ENCODE results near the gene IL17B. TPM values are rescaled to one million over a fixed set of nuclear protein-coding genes. Genes with fewer than 3 reads are reported as not detected.

The IL17B gene
- total and polyA plus RNA-seq, 11 donors, result 0.33 to 0.42 (median 0.35) TPM; not detected in 8

DNA sequence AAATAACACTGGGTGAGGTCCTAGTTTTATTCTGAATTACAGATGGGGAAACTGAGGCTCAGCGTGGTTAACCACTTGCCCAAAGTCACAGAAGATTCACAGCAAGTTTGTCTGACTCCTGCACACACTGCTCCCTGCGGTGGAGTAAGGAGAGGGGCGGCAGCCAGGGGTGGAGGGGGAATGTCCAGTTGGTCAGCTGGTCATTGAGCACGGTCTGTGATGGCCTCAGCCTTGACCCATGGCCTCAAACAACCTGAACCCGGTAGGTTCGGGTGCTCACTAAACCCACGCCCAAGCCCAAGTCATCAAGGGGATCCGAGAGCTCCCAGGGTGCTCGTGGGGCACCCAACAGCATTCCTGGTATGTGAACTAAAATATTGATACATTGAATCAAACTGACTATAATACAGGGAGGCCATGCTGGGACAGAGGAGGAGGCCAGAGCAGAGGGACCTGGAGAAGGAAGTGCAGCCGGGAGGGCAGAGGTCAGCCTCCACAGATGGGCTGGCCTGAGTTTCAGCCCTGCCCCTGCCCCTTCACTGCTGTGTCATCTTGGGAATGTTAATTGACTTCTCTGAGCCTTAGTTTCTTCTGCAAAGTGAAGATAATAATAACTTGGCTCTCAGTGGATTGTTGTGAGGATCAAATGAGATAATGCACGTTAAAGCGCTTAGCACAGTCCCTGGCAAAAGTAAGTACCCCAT, 3.6 kb upstream of the IL17B start:
- peak overlapping the region in 2 of 12 donors; percentile 13 to 20 for H3K4me3 ChIP-seq
- H3K36me3 ChIP-seq, result no peaks in the 10 kb centered on the region
- intact Hi-C loops (cut with DNase I), result loop anchor here in 9 of 10 donors (1.0 to 5.0 kb wide), 9 partner anchors 46 to 235 kb away; no protein-coding TSS in a partner anchor
- ATAC-seq (no peak), DNase-seq (no peak)
- no peaks in the 10 kb centered on the region for H3K27me3 ChIP-seq
- WGBS, 4 donors, result 72 to 80% (median 74%) methylated on average over 7 to 12 of the region's 12 CpGs
- no peaks in the 10 kb centered on the region for H3K9me3 ChIP-seq
- H3K27ac ChIP-seq, result peak overlapping the region; percentile 74 to 98 (median 90)
- TF ChIP-seq CTCF (IDR thresholded peaks at IDR 0.05) (no peak), POLR2A (IDR thresholded peaks at IDR 0.05) (no peak)
- peaks cover 8 to 76% (median 48%) of the 10 kb centered on the region in 12 donors for H3K4me1 ChIP-seq

GRCh38 chr5:149381986-149382338, 2.9 kb upstream of the IL17B start:
- Histone ChIP-seq H3K27ac (peak overlapping the region; percentile 25 to 98 (median 90)), H3K4me3 (peak overlapping the region in 4 of 12 donors; percentile 11 to 30 (median 16)), H3K4me1 (peaks cover 8 to 69% (median 41%) of the 10 kb centered on the region in 12 donors), H3K27me3 (no peaks in the 10 kb centered on the region), H3K36me3 (no peaks in the 10 kb centered on the region), H3K9me3 (no peaks in the 10 kb centered on the region)
- TF ChIP-seq CTCF (IDR thresholded peaks at IDR 0.05) (peak; percentile 92 to 98 (median 96)), POLR2A (IDR thresholded peaks at IDR 0.05) (no peak)
- peak; percentile 59 to 83 (median 76) for ATAC-seq
- intact Hi-C loops (cut with DNase I), result loop anchor here (1.0 to 5.0 kb wide), 9 partner anchors 47 to 235 kb away; no protein-coding TSS in a partner anchor
- 0 to 33% (median 30%) methylated on average over 5 to 16 of the region's 16 CpGs for WGBS, 4 donors
- peak; percentile 83 to 91 (median 85) for DNase-seq

DNA sequence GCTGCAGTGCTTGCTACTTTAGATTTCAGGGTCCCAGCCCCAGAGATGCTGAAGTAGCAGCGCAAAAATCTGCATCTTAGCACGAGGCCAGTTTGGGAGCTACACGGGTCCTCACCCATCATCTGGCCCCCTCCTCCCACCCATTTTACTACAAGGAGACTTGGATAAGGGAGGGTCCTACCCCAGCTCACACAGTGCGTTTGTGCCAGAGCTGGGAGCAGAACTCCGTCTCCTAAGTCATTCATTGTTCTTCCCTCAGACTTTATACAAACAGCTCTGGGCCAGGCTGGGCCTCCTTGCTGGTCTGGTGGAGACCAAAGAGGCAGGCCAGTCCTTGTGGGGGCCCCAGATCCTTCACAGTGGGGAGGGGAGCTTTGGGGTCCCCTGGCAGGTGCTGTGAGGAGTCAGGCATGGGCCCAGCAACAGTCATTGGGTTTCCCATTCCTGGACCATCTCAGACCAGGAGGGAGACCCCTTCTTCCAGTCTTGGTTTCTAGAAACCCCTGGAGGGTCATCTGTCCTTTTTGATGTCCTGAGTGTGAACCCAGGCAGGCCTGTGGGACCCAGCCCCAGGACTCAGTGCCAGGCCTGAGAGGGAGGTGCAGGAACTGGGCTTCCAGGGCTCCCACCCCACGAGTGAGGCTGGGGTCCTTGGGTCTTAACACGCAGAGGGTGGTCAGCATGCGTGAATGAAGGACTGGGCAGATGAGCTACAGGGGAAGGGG, 2.3 kb upstream of the IL17B start:
- ATAC-seq, result no peak
- 48 to 74% (median 56%) methylated on average over 5 to 8 of the region's 8 CpGs for WGBS, 4 donors

More for the DNA sequence above, 2.3 kb upstream of the IL17B start:
- intact Hi-C loops (cut with DNase I), result loop anchor here in 8 of 10 donors (1.0 to 5.0 kb wide), 5 partner anchors 49 to 236 kb away; no protein-coding TSS in a partner anchor
- no peak for TF ChIP-seq POLR2A (IDR thresholded peaks at IDR 0.05)
- no peak for TF ChIP-seq CTCF (IDR thresholded peaks at IDR 0.05)
- H3K9me3 ChIP-seq, result no peaks in the 10 kb centered on the region
- no peaks in the 10 kb centered on the region for H3K27me3 ChIP-seq
- H3K4me1 ChIP-seq, result peaks cover 8 to 64% (median 36%) of the 10 kb centered on the region in 12 donors
- peak in 1 of 5 donors; percentile 24 for DNase-seq
- no peaks in the 10 kb centered on the region for H3K36me3 ChIP-seq
- H3K4me3 ChIP-seq, result peak overlapping the region in 2 of 12 donors; percentile 11 to 30
- peak overlapping the region in 10 of 12 donors; percentile 68 to 98 (median 90) for H3K27ac ChIP-seq

All from heart left ventricle (tissue), 16 donors.